IMR-90 (cell line): ENCODE measurements around the gene STX7. TPM values are rescaled to one million over a fixed set of nuclear protein-coding genes. Genes with fewer than 3 reads are reported as not detected.

Source experiments
- ATAC-seq: fragments of 200-7000 bp; cut with Tn5 transposase; 2 replicates; pipeline ENCODE4 v1.9.1; 2020; ENCODE audit warnings: low read depth, mild to moderate bottlenecking, moderate library complexity
- BruUV-seq: library from RNA; stranded (reverse); fragments of 400-500 nt; replicated peaks from 2 replicates; lab custom pipeline; 2021; lab: Mats Ljungman, UMichigan
- CTCF ChIA-PET: fragments of 300-600 bp; formaldehyde crosslinking; extraction: SDS; loops from one replicate; lab custom pipeline; 2021; ENCODE audit warnings: antibody characterized with exemption; lab: Yijun Ruan, JAX
- POLR2A ChIA-PET: fragments of 300-600 bp; sonication (Branson Sonifier 250); formaldehyde crosslinking; loops from one replicate; lab custom pipeline; 2022; ENCODE audit warnings: antibody characterized with exemption; ENCODE audit not compliant: unreplicated experiment; lab: Charles Lee
- DNase-seq: peaks from one replicate; pipeline ENCODE4 v3.0.0; 2013
- H2AFZ ChIP-seq: replicated peaks from 2 replicates; pipeline ENCODE3; 2013; ENCODE audit warnings: low read length, mild to moderate bottlenecking; ENCODE audit not compliant: poor library complexity
- H2AK5ac ChIP-seq: 2 replicates; pipeline ENCODE4 v1.6.1; 2013; ENCODE audit warnings: low read depth, low read length, inconsistent platforms
- H2AK9ac ChIP-seq: replicated peaks from 2 replicates; pipeline ENCODE3; 2013; ENCODE audit warnings: mild to moderate bottlenecking, low read depth, low read length, moderate library complexity; ENCODE audit not compliant: poor library complexity
- H2BK120ac ChIP-seq: 2 replicates; pipeline ENCODE4 v1.6.1; 2013; ENCODE audit warnings: low read depth, low read length, inconsistent platforms
- H2BK15ac ChIP-seq: 3 replicates; pipeline ENCODE4 v1.6.1; 2013; ENCODE audit warnings: low read depth, low read length, inconsistent platforms
- H2BK20ac ChIP-seq: 2 replicates; pipeline ENCODE4 v1.6.1; 2013; ENCODE audit warnings: low read depth, mild to moderate bottlenecking, inconsistent platforms, low read length, moderate library complexity
- H2BK5ac ChIP-seq: 2 replicates; pipeline ENCODE4 v1.6.1; 2013; ENCODE audit warnings: mild to moderate bottlenecking, low read depth, low read length, inconsistent platforms; ENCODE audit not compliant: poor library complexity, severe bottlenecking
- H3K14ac ChIP-seq: replicated peaks from 2 replicates; pipeline ENCODE4 v1.6.1; 2013; ENCODE audit warnings: low read depth, low read length, inconsistent platforms
- H3K18ac ChIP-seq: 2 replicates; pipeline ENCODE4 v1.6.1; 2013; ENCODE audit warnings: low read depth, low read length, control low read depth
- H3K23ac ChIP-seq: 2 replicates; pipeline ENCODE4 v1.6.1; 2013; ENCODE audit warnings: low read depth, low read length, inconsistent platforms
- H3K27ac ChIP-seq: 2 replicates; pipeline ENCODE4 v1.5.1; 2013; ENCODE audit warnings: mild to moderate bottlenecking, control low read depth, low read length; ENCODE audit not compliant: insufficient read depth
- H3K27me3 ChIP-seq: 2 replicates; pipeline ENCODE4 v1.6.1; 2013; ENCODE audit warnings: low read length; ENCODE audit not compliant: control insufficient read depth, insufficient read depth
- H3K36me3 ChIP-seq: 2 replicates; pipeline ENCODE4 v1.6.1; 2013; ENCODE audit warnings: low read length, mixed read lengths; ENCODE audit not compliant: control insufficient read depth, insufficient read depth
- H3K4ac ChIP-seq: 2 replicates; pipeline ENCODE4 v1.6.1; 2013; ENCODE audit warnings: low read depth, low read length, inconsistent platforms
- H3K4me1 ChIP-seq: 2 replicates; pipeline ENCODE4 v1.6.1; 2013; ENCODE audit warnings: low read length, mixed read lengths; ENCODE audit not compliant: control insufficient read depth, insufficient read depth
- H3K4me2 ChIP-seq: 2 replicates; pipeline ENCODE4 v1.6.1; 2013; ENCODE audit warnings: low read depth, mild to moderate bottlenecking, control low read depth, low read length, moderate library complexity
- H3K4me3 ChIP-seq: 2 replicates; pipeline ENCODE4 v1.5.1; 2013; ENCODE audit warnings: low read depth, mild to moderate bottlenecking, control low read depth, low read length, moderate library complexity; ENCODE audit not compliant: insufficient read depth
- H3K56ac ChIP-seq: 2 replicates; pipeline ENCODE4 v1.6.1; 2013; ENCODE audit warnings: low read length, inconsistent platforms; ENCODE audit not compliant: insufficient read depth; ENCODE audit errors: extremely low read depth
- H3K79me1 ChIP-seq, 2 experiments: 2 replicates each; pipeline ENCODE4 v1.6.1; 2013; ENCODE audit warnings: low read length in 2 of 2, inconsistent platforms in 1 of 2, low read depth in 1 of 2
- H3K9ac ChIP-seq: 2 replicates; pipeline ENCODE4 v1.6.1; 2013; ENCODE audit warnings: low read depth, low read length, control low read depth
- H3K9me1 ChIP-seq: 2 replicates; pipeline ENCODE4 v1.6.1; 2013; ENCODE audit warnings: low read length, inconsistent platforms; ENCODE audit not compliant: insufficient read depth
- H3K9me3 ChIP-seq: 2 replicates; pipeline ENCODE4 v1.6.1; 2013; ENCODE audit warnings: low read length; ENCODE audit not compliant: control insufficient read depth, insufficient read depth
- H4K20me1 ChIP-seq: 2 replicates; pipeline ENCODE4 v1.6.1; 2013; ENCODE audit warnings: low read length, inconsistent platforms; ENCODE audit not compliant: insufficient read depth
- H4K5ac ChIP-seq: 2 replicates; pipeline ENCODE4 v1.6.1; 2013; ENCODE audit warnings: mild to moderate bottlenecking, low read depth, low read length, control low read depth
- H4K8ac ChIP-seq, 2 experiments: 2 replicates each; pipeline ENCODE4 v1.6.1; 2013; ENCODE audit warnings: low read depth in 2 of 2, low read length in 2 of 2, control low read depth in 1 of 2, inconsistent platforms in 1 of 2
- H4K91ac ChIP-seq: 2 replicates; pipeline ENCODE4 v1.6.1; 2013; ENCODE audit warnings: low read depth, low read length, inconsistent platforms; ENCODE audit not compliant: insufficient read depth
- CHD1 ChIP-seq: IDR thresholded peaks from 2 replicates; pipeline ENCODE4 v1.6.1; 2012; ENCODE audit warnings: low read depth, low read length, improper control_type of control experiment
- MAZ ChIP-seq: IDR thresholded peaks from 2 replicates; pipeline ENCODE4 v1.6.1; 2012; ENCODE audit warnings: low read depth, mild to moderate bottlenecking, low read length, improper control_type of control experiment, moderate library complexity, borderline replicate concordance
- RFX5 ChIP-seq: IDR thresholded peaks from 2 replicates; pipeline ENCODE4 v1.8.0; 2012; ENCODE audit warnings: low read depth, mild to moderate bottlenecking, low read length, moderate library complexity
- WGBS, 2 experiments: methylation state at CpG; one replicate each; pipeline versions ENCODE4 v1.1.5 to v1.1.7; 2013; ENCODE audit warnings: missing lambda C conversion rate in 2 of 2; ENCODE audit not compliant: insufficient read length in 1 of 2; ENCODE audit errors: extremely low coverage in 2 of 2; 5-methylcytosine and 5-hydroxymethylcytosine counted together
- dilution Hi-C: fragments of 300-500 bp; cut with HindIII; formaldehyde crosslinking; loops from one replicate; pipeline ENCODE4 v1.14.3; 2018; ENCODE audit warnings: low sequenced_read_pairs; ENCODE audit not compliant: unreplicated experiment
- in situ Hi-C: fragments of 300-500 bp; cut with MboI; formaldehyde crosslinking; loops from 3 replicates; pipeline ENCODE4 v1.14.3; 2019; ENCODE audit warnings: low sequenced_read_pairs, inconsistent platforms, mixed read lengths
- intact Hi-C: fragments of 100-400 bp; cut with micrococcal nuclease; formaldehyde crosslinking; loops from 2 replicates; pipeline ENCODE4 v1.10.0; 2022
- polyA plus RNA-seq, 3 experiments: library from polyadenylated mRNA; depleted of rRNA; stranded (reverse); fragments of >200 nt; gene quantifications; 2 replicates each; pipeline ENCODE4 v1.2.3, GENCODE V29; 2012; ENCODE audit warnings: low replicate concordance in 1 of 3
- total RNA-seq: library from RNA; depleted of rRNA; stranded (reverse); fragments of >200 nt; gene quantifications from 2 replicates; pipeline ENCODE4 v1.2.3, GENCODE V29; 2012
- TF ChIP-seq, protein P1 (sequence below): fragments of 150-350 bp; IDR thresholded peaks from 2 replicates; pipeline ENCODE4 v1.6.1; 2016; ENCODE audit warnings: low read depth, mild to moderate bottlenecking, low read length, moderate library complexity, borderline replicate concordance
- TF ChIP-seq, protein P2 (sequence below): fragments of 150-350 bp; IDR thresholded peaks from 2 replicates; pipeline ENCODE4 v1.6.1; 2017; ENCODE audit warnings: mild to moderate bottlenecking, antibody characterized with exemption, low read length, low read depth
- TF ChIP-seq, protein P3 (sequence below): conservative IDR thresholded peaks from 2 replicates; pipeline ENCODE4 v1.5.1; 2012; ENCODE audit warnings: mild to moderate bottlenecking, low read depth, low read length, improper control_type of control experiment

STX7 gene
- total and polyA plus RNA-seq, 2 of the 4 experiments (the other 2 are of a cell fraction) = 16.5 to 35.1 TPM

DNA sequence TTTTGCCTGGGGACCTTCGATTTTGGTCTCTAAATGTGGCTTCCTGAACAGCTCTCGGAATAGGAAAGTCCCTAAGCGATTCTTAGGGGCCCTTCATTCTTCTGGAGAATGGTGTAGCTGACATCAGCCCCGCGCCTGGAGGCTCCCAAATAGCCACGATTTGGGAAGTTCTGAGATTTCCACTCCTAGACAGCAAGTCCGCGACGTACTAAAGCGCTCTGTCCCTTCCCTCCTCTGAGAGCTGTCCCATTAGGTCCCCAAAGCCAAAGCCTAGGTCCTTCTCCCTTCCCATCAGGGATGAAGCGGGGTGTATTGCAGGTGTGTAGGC is 112.4 kb downstream of the STX7 start:
- Histone ChIP-seq H3K27ac (peak overlapping the region; percentile 6; the same call in 1 of the 2 replicates), H3K14ac (no peak overlapping the region; the same call in 1 of the 2 replicates), H3K4me1 (peaks cover 2% of the 10 kb centered on the region; the same call in 1 of the 2 replicates), H3K4ac (no peak overlapping the region), H3K9me1 (0 out of 2 replicates have a peak, but pooled peaks cover 7% of the 10 kb centered on the region), H4K91ac (0 out of 2 replicates have a peak overlapping the region, but pooled peaks have one; percentile 13), H2AFZ (peak overlapping the region; percentile 98), H3K9ac (peak overlapping the region; percentile 68; the same call in 1 of the 2 replicates), H3K4me2 (peak overlapping the region; percentile 73), H3K79me1 (peaks cover 5 to 12% of the 10 kb centered on the region in 2 experiments; a peak in 1 of 4 replicates), H3K4me3 (peak overlapping the region; percentile 93), H3K27me3 (peaks cover 4% of the 10 kb centered on the region; the same call in 1 of the 2 replicates), H3K9me3 (no peaks in the 10 kb centered on the region), H3K18ac (no peak overlapping the region), H2AK9ac (peak overlapping the region; percentile 70), H2BK120ac (peak overlapping the region; percentile 14; the same call in 1 of the 2 replicates), H3K23ac (peak overlapping the region; percentile 74; the same call in 1 of the 2 replicates), H4K8ac (peak overlapping the region in 1 of 2 experiments; percentile 50; a peak in 1 of 4 replicates), H4K5ac (no peak overlapping the region; the same call in 1 of the 2 replicates), H4K20me1 (peaks cover 4% of the 10 kb centered on the region; the same call in 1 of the 2 replicates), H3K56ac (no peak overlapping the region), H2BK5ac (no peak overlapping the region), H2BK20ac (no peak overlapping the region), H3K36me3 (no peaks in the 10 kb centered on the region), H2AK5ac (no peak overlapping the region), H2BK15ac (no peak overlapping the region)
- ChIA-PET POLR2A (no interaction called here), CTCF (no interaction called here)
- no TSS peak for BruUV-seq
- no peak for DNase-seq
- WGBS, 2 experiments = no CpG with 5 or more reads among the region's 11 CpGs
- TF ChIP-seq CHD1 (no peak), RFX5 (no peak), MAZ (no peak)
- TF ChIP-seq, protein P1, sequence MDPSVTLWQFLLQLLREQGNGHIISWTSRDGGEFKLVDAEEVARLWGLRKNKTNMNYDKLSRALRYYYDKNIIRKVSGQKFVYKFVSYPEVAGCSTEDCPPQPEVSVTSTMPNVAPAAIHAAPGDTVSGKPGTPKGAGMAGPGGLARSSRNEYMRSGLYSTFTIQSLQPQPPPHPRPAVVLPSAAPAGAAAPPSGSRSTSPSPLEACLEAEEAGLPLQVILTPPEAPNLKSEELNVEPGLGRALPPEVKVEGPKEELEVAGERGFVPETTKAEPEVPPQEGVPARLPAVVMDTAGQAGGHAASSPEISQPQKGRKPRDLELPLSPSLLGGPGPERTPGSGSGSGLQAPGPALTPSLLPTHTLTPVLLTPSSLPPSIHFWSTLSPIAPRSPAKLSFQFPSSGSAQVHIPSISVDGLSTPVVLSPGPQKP = no peak
- TF ChIP-seq, protein P2, sequence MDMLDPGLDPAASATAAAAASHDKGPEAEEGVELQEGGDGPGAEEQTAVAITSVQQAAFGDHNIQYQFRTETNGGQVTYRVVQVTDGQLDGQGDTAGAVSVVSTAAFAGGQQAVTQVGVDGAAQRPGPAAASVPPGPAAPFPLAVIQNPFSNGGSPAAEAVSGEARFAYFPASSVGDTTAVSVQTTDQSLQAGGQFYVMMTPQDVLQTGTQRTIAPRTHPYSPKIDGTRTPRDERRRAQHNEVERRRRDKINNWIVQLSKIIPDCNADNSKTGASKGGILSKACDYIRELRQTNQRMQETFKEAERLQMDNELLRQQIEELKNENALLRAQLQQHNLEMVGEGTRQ = no peak
- TF ChIP-seq, protein P3, sequence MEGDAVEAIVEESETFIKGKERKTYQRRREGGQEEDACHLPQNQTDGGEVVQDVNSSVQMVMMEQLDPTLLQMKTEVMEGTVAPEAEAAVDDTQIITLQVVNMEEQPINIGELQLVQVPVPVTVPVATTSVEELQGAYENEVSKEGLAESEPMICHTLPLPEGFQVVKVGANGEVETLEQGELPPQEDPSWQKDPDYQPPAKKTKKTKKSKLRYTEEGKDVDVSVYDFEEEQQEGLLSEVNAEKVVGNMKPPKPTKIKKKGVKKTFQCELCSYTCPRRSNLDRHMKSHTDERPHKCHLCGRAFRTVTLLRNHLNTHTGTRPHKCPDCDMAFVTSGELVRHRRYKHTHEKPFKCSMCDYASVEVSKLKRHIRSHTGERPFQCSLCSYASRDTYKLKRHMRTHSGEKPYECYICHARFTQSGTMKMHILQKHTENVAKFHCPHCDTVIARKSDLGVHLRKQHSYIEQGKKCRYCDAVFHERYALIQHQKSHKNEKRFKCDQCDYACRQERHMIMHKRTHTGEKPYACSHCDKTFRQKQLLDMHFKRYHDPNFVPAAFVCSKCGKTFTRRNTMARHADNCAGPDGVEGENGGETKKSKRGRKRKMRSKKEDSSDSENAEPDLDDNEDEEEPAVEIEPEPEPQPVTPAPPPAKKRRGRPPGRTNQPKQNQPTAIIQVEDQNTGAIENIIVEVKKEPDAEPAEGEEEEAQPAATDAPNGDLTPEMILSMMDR = no peak
- intact Hi-C loops = loop anchor here (2.0 kb wide), 1 partner anchor 44 kb away; no protein-coding TSS in a partner anchor
- no peak for ATAC-seq
- dilution Hi-C loops = no loop called here
- in situ Hi-C loops = no loop called here
